ENCODE results near the gene P2RX1. TPM values are rescaled to one million over a fixed set of nuclear protein-coding genes. Genes with fewer than 3 reads are reported as not detected.

Gene P2RX1
- total and polyA plus RNA-seq, 2 experiments from 2014 or later: 0.31 to 2.2 TPM

DNA sequence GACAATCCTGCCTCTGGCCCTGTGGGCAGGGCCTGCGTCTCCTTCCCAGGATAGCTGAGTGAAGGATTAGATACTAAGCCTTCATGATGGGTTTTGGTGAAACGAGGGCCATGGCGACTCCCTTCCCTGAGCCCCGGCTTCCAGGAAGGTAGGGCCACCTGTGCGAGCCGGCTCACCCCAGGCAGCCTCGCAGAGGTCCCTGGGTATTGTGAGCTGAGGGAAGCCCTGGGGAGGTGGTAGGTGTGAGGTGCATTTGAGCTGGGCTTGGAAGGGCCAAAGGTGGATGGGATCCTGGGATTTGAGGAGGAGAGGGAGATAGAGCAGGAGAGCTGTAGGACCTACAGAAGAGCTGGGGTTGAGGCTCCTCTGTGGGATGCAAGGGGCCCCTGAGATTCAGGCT, 6.5 kb upstream of the P2RX1 start:
- Mint-ChIP-seq H3K27ac (0 out of 2 replicates have a peak overlapping the region, but pooled peaks have one; percentile 57), H3K27me3 (ENCODE audit: insufficient read depth, low read depth, poor library complexity) (peaks cover 8% of the 10 kb centered on the region), H3K36me3 (ENCODE audit: low read depth) (no peaks in the 10 kb centered on the region), H3K4me1 (peaks cover 17% of the 10 kb centered on the region), H3K9me3 (no peaks in the 10 kb centered on the region), H3K4me3 (no peak overlapping the region)
- H4K20me1 ChIP-seq (replicated peaks; ENCODE audit: insufficient read depth): no peaks in the 10 kb centered on the region
- no peak overlapping the region for H3K27ac ChIP-seq (ENCODE audit: low read depth)
- H3K79me2 ChIP-seq (replicated peaks; ENCODE audit: insufficient read depth): no peaks in the 10 kb centered on the region
- no peak overlapping the region for H2AFZ ChIP-seq
- no peak for TF ChIP-seq ZNF114 (CRISPR knock-in tag; IDR thresholded peaks at IDR 0.05)
- TF ChIP-seq, protein P1, sequence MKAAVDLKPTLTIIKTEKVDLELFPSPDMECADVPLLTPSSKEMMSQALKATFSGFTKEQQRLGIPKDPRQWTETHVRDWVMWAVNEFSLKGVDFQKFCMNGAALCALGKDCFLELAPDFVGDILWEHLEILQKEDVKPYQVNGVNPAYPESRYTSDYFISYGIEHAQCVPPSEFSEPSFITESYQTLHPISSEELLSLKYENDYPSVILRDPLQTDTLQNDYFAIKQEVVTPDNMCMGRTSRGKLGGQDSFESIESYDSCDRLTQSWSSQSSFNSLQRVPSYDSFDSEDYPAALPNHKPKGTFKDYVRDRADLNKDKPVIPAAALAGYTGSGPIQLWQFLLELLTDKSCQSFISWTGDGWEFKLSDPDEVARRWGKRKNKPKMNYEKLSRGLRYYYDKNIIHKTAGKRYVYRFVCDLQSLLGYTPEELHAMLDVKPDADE (IDR thresholded peaks at IDR 0.05): no peak
- TF ChIP-seq STAT1 (IDR thresholded peaks at IDR 0.05; ENCODE audit: unreplicated experiment): no peak
- TF ChIP-seq, protein P2, sequence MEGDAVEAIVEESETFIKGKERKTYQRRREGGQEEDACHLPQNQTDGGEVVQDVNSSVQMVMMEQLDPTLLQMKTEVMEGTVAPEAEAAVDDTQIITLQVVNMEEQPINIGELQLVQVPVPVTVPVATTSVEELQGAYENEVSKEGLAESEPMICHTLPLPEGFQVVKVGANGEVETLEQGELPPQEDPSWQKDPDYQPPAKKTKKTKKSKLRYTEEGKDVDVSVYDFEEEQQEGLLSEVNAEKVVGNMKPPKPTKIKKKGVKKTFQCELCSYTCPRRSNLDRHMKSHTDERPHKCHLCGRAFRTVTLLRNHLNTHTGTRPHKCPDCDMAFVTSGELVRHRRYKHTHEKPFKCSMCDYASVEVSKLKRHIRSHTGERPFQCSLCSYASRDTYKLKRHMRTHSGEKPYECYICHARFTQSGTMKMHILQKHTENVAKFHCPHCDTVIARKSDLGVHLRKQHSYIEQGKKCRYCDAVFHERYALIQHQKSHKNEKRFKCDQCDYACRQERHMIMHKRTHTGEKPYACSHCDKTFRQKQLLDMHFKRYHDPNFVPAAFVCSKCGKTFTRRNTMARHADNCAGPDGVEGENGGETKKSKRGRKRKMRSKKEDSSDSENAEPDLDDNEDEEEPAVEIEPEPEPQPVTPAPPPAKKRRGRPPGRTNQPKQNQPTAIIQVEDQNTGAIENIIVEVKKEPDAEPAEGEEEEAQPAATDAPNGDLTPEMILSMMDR (conservative IDR thresholded peaks at IDR 0.05; ENCODE audit: low read depth in 2 of 2): no peak
- no peak for TF ChIP-seq POLR2AphosphoS5 (IDR thresholded peaks at IDR 0.05; ENCODE audit: low read depth)
- no peak for TF ChIP-seq EZH2 (IDR thresholded peaks at IDR 0.05; ENCODE audit: low read depth, unreplicated experiment)
- no peak for TF ChIP-seq JUNB (IDR thresholded peaks at IDR 0.05; ENCODE audit: unreplicated experiment)
- no peak for TF ChIP-seq EZH2phosphoT487 (IDR thresholded peaks at IDR 0.05; ENCODE audit: unreplicated experiment)
- no peak for TF ChIP-seq NANOG (IDR thresholded peaks at IDR 0.05; ENCODE audit: borderline replicate concordance)
- TF ChIP-seq ZNF462 (CRISPR knock-in tag; IDR thresholded peaks at IDR 0.05): no peak
- TF ChIP-seq CREB1 (CRISPR knock-in tag; IDR thresholded peaks at IDR 0.05; ENCODE audit: low read depth): no peak
- no peak for TF ChIP-seq ZNF331 (CRISPR knock-in tag; IDR thresholded peaks at IDR 0.05; ENCODE audit: low read depth)
- TF ChIP-seq REST (IDR thresholded peaks at IDR 0.05; ENCODE audit: unreplicated experiment): no peak
- DNase-seq (ENCODE audit: low spot score): no peak
- no peaks in the 10 kb centered on the region for H3K36me3 ChIP-seq (ENCODE audit: insufficient read depth)
- H3K4me3 ChIP-seq: no peak overlapping the region
- no peak overlapping the region for H3K4me2 ChIP-seq
- H3K27me3 ChIP-seq (ENCODE audit: insufficient read depth): no peaks in the 10 kb centered on the region
- H3K4me1 ChIP-seq (ENCODE audit: insufficient read depth): no peaks in the 10 kb centered on the region
- no peaks in the 10 kb centered on the region for H3F3A ChIP-seq (replicated peaks; ENCODE audit: low read depth)
- ATAC-seq: no peak
- no peaks in the 10 kb centered on the region for H3K9me2 ChIP-seq (ENCODE audit: insufficient read depth)
